ENCODE data around the gene ARHGEF9.

The ARHGEF9 gene

GRCh38 chrX:63746278-63746677 lies 38.7 kb downstream of the ARHGEF9 start:
- DNase-seq (ENCODE audit: low spot score) = no peak

- no peak for DNase-seq (ENCODE audit: low spot score)
These were observed 40.1 kb downstream of the ARHGEF9 start for GRCh38 chrX:63744850-63745394.

GRCh38 chrX:63743596-63743995 lies 41.4 kb downstream of the ARHGEF9 start:
- DNase-seq (ENCODE audit: low spot score) = no peak

GRCh38 chrX:63740382-63740781 lies 44.6 kb downstream of the ARHGEF9 start:
- DNase-seq (ENCODE audit: low spot score) = no peak

- DNase-seq (ENCODE audit: low spot score) = no peak
These were observed 45.1 kb downstream of the ARHGEF9 start for GRCh38 chrX:63739885-63740284.

GRCh38 chrX:63738696-63739095 lies 46.3 kb downstream of the ARHGEF9 start:
- DNase-seq (ENCODE audit: low spot score) = no peak

GRCh38 chrX:63737131-63737921 lies 47.7 kb downstream of the ARHGEF9 start:
- DNase-seq (ENCODE audit: low spot score) = no peak

- no peak for DNase-seq (ENCODE audit: low spot score)
These were observed 49.1 kb downstream of the ARHGEF9 start for GRCh38 chrX:63735882-63736281.

GRCh38 chrX:63720293-63720692 lies 64.7 kb downstream of the ARHGEF9 start:
- no peak for DNase-seq (ENCODE audit: low spot score)

GRCh38 chrX:63719633-63720032 lies 65.4 kb downstream of the ARHGEF9 start:
- DNase-seq (ENCODE audit: low spot score) = no peak

GRCh38 chrX:63718010-63718694 lies 66.9 kb downstream of the ARHGEF9 start:
- DNase-seq (ENCODE audit: low spot score) = no peak

- no peak for DNase-seq (ENCODE audit: low spot score)
These were observed 71.5 kb downstream of the ARHGEF9 start for GRCh38 chrX:63713526-63713925.

- no peak for DNase-seq (ENCODE audit: low spot score)
These were observed 76.2 kb downstream of the ARHGEF9 start for GRCh38 chrX:63708801-63709200.

GRCh38 chrX:63702556-63702955 lies 82.5 kb downstream of the ARHGEF9 start:
- DNase-seq (ENCODE audit: low spot score) = no peak

- DNase-seq (ENCODE audit: low spot score) = no peak
These were observed 97.9 kb downstream of the ARHGEF9 start for GRCh38 chrX:63686878-63687714.

- no peak for DNase-seq (ENCODE audit: low spot score)
These were observed 104.6 kb downstream of the ARHGEF9 start for GRCh38 chrX:63680423-63680822.

- DNase-seq (ENCODE audit: low spot score) = no peak
These were observed 105.6 kb downstream of the ARHGEF9 start for GRCh38 chrX:63679432-63679831.

GRCh38 chrX:63675716-63676115 lies 109.3 kb downstream of the ARHGEF9 start:
- DNase-seq (ENCODE audit: low spot score) = no peak

- no peak for DNase-seq (ENCODE audit: low spot score)
These were observed 111.1 kb downstream of the ARHGEF9 start for GRCh38 chrX:63673896-63674295.

GRCh38 chrX:63664741-63665140 lies 120.3 kb downstream of the ARHGEF9 start:
- no peak for DNase-seq (ENCODE audit: low spot score)

GRCh38 chrX:63664083-63664482 lies 120.9 kb downstream of the ARHGEF9 start:
- no peak for DNase-seq (ENCODE audit: low spot score)

GRCh38 chrX:63661676-63662075 lies 123.3 kb downstream of the ARHGEF9 start:
- DNase-seq (ENCODE audit: low spot score) = no peak
